Stomach smooth muscle (tissue), 2 donors: ENCODE results near the gene HSBP1L1.

ENCODE experiments used
- H3K27ac ChIP-seq: one replicate; pipeline ENCODE4 v1.7.0; 2013; ENCODE audit warnings: mild to moderate bottlenecking, low read length, inconsistent platforms
- H3K27me3 ChIP-seq, 2 donors: one replicate each; pipeline ENCODE4 v1.7.0; 2013; ENCODE audit warnings: low read length in 2 of 2; ENCODE audit not compliant: insufficient read depth in 2 of 2, control insufficient read depth in 1 of 2
- H3K36me3 ChIP-seq, 2 donors: one replicate each; pipeline ENCODE4 v1.7.0; 2013; ENCODE audit warnings: low read length in 2 of 2; ENCODE audit not compliant: control insufficient read depth in 2 of 2, insufficient read depth in 2 of 2
- H3K4me1 ChIP-seq: one replicate; pipeline ENCODE4 v1.7.0; 2013; ENCODE audit warnings: low read length; ENCODE audit not compliant: control insufficient read depth, insufficient read depth
- H3K4me3 ChIP-seq, 2 donors: one replicate each; pipeline ENCODE4 v1.7.0; 2013; ENCODE audit warnings: low read length in 2 of 2
- H3K9ac ChIP-seq, 2 donors: one replicate each; pipeline ENCODE4 v1.7.0; 2013; ENCODE audit warnings: low read length in 2 of 2, mild to moderate bottlenecking in 1 of 2
- H3K9me3 ChIP-seq, 2 donors: one replicate each; pipeline ENCODE4 v1.7.0; 2013; ENCODE audit warnings: low read length in 2 of 2; ENCODE audit not compliant: control insufficient read depth in 2 of 2
- donor health status: healthy.
- donor health status: Pancreatic carcinoma.

HSBP1L1 gene

GRCh38 chr18:79947054-79947755 is 17.2 kb upstream of the HSBP1L1 start:
- Histone ChIP-seq H3K36me3 (peaks cover 6 to 8% of the 10 kb centered on the region in 2 donors), H3K9me3 (no peaks in the 10 kb centered on the region), H3K4me1 (peaks cover 24% of the 10 kb centered on the region), H3K9ac (no peak overlapping the region), H3K4me3 (no peak overlapping the region), H3K27ac (no peak overlapping the region), H3K27me3 (peaks cover 0 to 4% of the 10 kb centered on the region in 2 donors)

GRCh38 chr18:79947881-79948610 is 16.4 kb upstream of the HSBP1L1 start:
- Histone ChIP-seq H3K9ac (no peak overlapping the region), H3K27me3 (peaks cover 0 to 7% of the 10 kb centered on the region in 2 donors), H3K36me3 (peaks cover 2% of the 10 kb centered on the region in 2 donors), H3K4me3 (no peak overlapping the region), H3K27ac (no peak overlapping the region), H3K9me3 (no peaks in the 10 kb centered on the region), H3K4me1 (peaks cover 26% of the 10 kb centered on the region)

- no peak overlapping the region for H3K9ac ChIP-seq
- H3K4me1 ChIP-seq: peaks cover 26% of the 10 kb centered on the region
- peaks cover 0 to 2% of the 10 kb centered on the region in 2 donors for H3K36me3 ChIP-seq
- H3K27ac ChIP-seq: no peak overlapping the region
- H3K27me3 ChIP-seq: peaks cover 0 to 7% of the 10 kb centered on the region in 2 donors
- no peak overlapping the region for H3K4me3 ChIP-seq
- H3K9me3 ChIP-seq: no peaks in the 10 kb centered on the region
These were observed 15.6 kb upstream of the HSBP1L1 start for GRCh38 chr18:79948719-79949411.

GRCh38 chr18:79949697-79950487 is 14.6 kb upstream of the HSBP1L1 start:
- Histone ChIP-seq H3K27ac (no peak overlapping the region), H3K36me3 (peaks cover 0 to 2% of the 10 kb centered on the region in 2 donors), H3K4me1 (peaks cover 28% of the 10 kb centered on the region), H3K9ac (peak overlapping the region; percentile 62 to 77), H3K9me3 (no peaks in the 10 kb centered on the region), H3K4me3 (peak overlapping the region; percentile 80 to 87), H3K27me3 (peaks cover 0 to 7% of the 10 kb centered on the region in 2 donors)

GRCh38 chr18:79950515-79951341 is 13.7 kb upstream of the HSBP1L1 start:
- H3K4me3 ChIP-seq: peak overlapping the region; percentile 80 to 87
- H3K27me3 ChIP-seq: peaks cover 0 to 7% of the 10 kb centered on the region in 2 donors
- no peaks in the 10 kb centered on the region for H3K9me3 ChIP-seq
- H3K9ac ChIP-seq: peak overlapping the region; percentile 62 to 77
- peaks cover 28% of the 10 kb centered on the region for H3K4me1 ChIP-seq
- H3K27ac ChIP-seq: no peak overlapping the region
- peaks cover 0 to 2% of the 10 kb centered on the region in 2 donors for H3K36me3 ChIP-seq

- Histone ChIP-seq H3K9ac (peak within 1 kb of the TSS; percentile 62 to 77), H3K36me3 (peaks cover 0 to 2% of the 10 kb centered on the region in 2 donors), H3K9me3 (no peaks in the 10 kb centered on the region), H3K4me3 (peak within 1 kb of the TSS; percentile 80 to 87), H3K27me3 (peaks cover 0 to 7% of the 10 kb centered on the region in 2 donors), H3K4me1 (peaks cover 28% of the 10 kb centered on the region), H3K27ac (no peak within 1 kb of the TSS)
These were observed 12.6 kb upstream of the HSBP1L1 start, which contains the start of gene SLC66A2 for GRCh38 chr18:79951545-79952455. TSS of gene SLC66A2 (minus strand) at chr18:79951653. CDS start at chr18:79950926, 727 bp downstream.

GRCh38 chr18:79952456-79952995 is 11.9 kb upstream of the HSBP1L1 start:
- peaks cover 0 to 2% of the 10 kb centered on the region in 2 donors for H3K36me3 ChIP-seq
- peak overlapping the region in 1 of 2 donors; percentile 80 for H3K4me3 ChIP-seq
- peaks cover 0 to 7% of the 10 kb centered on the region in 2 donors for H3K27me3 ChIP-seq
- H3K9me3 ChIP-seq: no peaks in the 10 kb centered on the region
- peaks cover 28% of the 10 kb centered on the region for H3K4me1 ChIP-seq
- H3K27ac ChIP-seq: no peak overlapping the region
- H3K9ac ChIP-seq: no peak overlapping the region

GRCh38 chr18:79952996-79953559 is 11.4 kb upstream of the HSBP1L1 start:
- H3K36me3 ChIP-seq: no peaks in the 10 kb centered on the region
- H3K9ac ChIP-seq: no peak overlapping the region
- H3K27me3 ChIP-seq: peaks cover 0 to 7% of the 10 kb centered on the region in 2 donors
- no peak overlapping the region for H3K27ac ChIP-seq
- H3K4me3 ChIP-seq: no peak overlapping the region
- peaks cover 28% of the 10 kb centered on the region for H3K4me1 ChIP-seq
- no peaks in the 10 kb centered on the region for H3K9me3 ChIP-seq
